ENCODE results near the gene ERBB4. TPM values are rescaled to one million over a fixed set of nuclear protein-coding genes. Genes with fewer than 3 reads are reported as not detected.
"Not testable (repeated sequence)": the region's sequence is repeated elsewhere in the genome, so short reads cannot be mapped to it uniquely, and the experiment has no call there.

ERBB4 gene
- polyA plus RNA-seq, 4 donors: 2.2 to 63.3 (median 45.5) TPM

- DNase-seq (ENCODE audit: low read depth in 4 of 4, low spot score in 3 of 4): no peak
Observed at GRCh38 chr2:211762479-211762878, 776.1 kb downstream of the ERBB4 start.

- DNase-seq (ENCODE audit: low read depth in 4 of 4, low spot score in 3 of 4): no peak
Observed at GRCh38 chr2:211760103-211760502, 778.5 kb downstream of the ERBB4 start.

GRCh38 chr2:211756266-211756665 is 782.3 kb downstream of the ERBB4 start:
- no peak for DNase-seq (ENCODE audit: low read depth in 4 of 4, low spot score in 3 of 4)

GRCh38 chr2:211755187-211755586 is 783.4 kb downstream of the ERBB4 start:
- no peak for DNase-seq (ENCODE audit: low read depth in 4 of 4, low spot score in 3 of 4)

- DNase-seq (ENCODE audit: low read depth in 4 of 4, low spot score in 3 of 4): no peak
Observed at GRCh38 chr2:211751848-211752247, 786.8 kb downstream of the ERBB4 start.

- no peak for DNase-seq (ENCODE audit: low read depth in 4 of 4, low spot score in 3 of 4)
Observed at GRCh38 chr2:211748339-211748738, 790.3 kb downstream of the ERBB4 start.

- DNase-seq (ENCODE audit: low read depth in 4 of 4, low spot score in 3 of 4): peak in 3 of 4 donors; percentile 24 to 37 (median 24)
Observed at GRCh38 chr2:211745295-211746097, 793.1 kb downstream of the ERBB4 start.

- DNase-seq (ENCODE audit: low read depth in 4 of 4, low spot score in 3 of 4): no peak
Observed at GRCh38 chr2:211744379-211744778, 794.2 kb downstream of the ERBB4 start.

GRCh38 chr2:211741966-211742365 is 796.6 kb downstream of the ERBB4 start:
- no peak for DNase-seq (ENCODE audit: low read depth in 4 of 4, low spot score in 3 of 4)

GRCh38 chr2:211737282-211737681 is 801.3 kb downstream of the ERBB4 start:
- DNase-seq (ENCODE audit: low read depth in 4 of 4, low spot score in 3 of 4): no peak

- DNase-seq (ENCODE audit: low read depth in 4 of 4, low spot score in 3 of 4): no peak
Observed at GRCh38 chr2:211730215-211730614, 808.4 kb downstream of the ERBB4 start.

GRCh38 chr2:211729433-211729832 is 809.2 kb downstream of the ERBB4 start:
- no peak for DNase-seq (ENCODE audit: low read depth in 4 of 4, low spot score in 3 of 4)

- DNase-seq (ENCODE audit: low read depth in 4 of 4, low spot score in 3 of 4): no peak
Observed at GRCh38 chr2:211724933-211725332, 813.7 kb downstream of the ERBB4 start.

GRCh38 chr2:211723398-211723797 is 815.2 kb downstream of the ERBB4 start:
- no peak for DNase-seq (ENCODE audit: low read depth in 4 of 4, low spot score in 3 of 4)

GRCh38 chr2:211722928-211723327 is 815.7 kb downstream of the ERBB4 start:
- no peak for DNase-seq (ENCODE audit: low read depth in 4 of 4, low spot score in 3 of 4)

- DNase-seq (ENCODE audit: low read depth in 4 of 4, low spot score in 3 of 4): not testable (repeated sequence)
Observed at GRCh38 chr2:211721874-211722273, 816.7 kb downstream of the ERBB4 start.

- DNase-seq (ENCODE audit: low read depth in 4 of 4, low spot score in 3 of 4): no peak
Observed at GRCh38 chr2:211709389-211709788, 829.2 kb downstream of the ERBB4 start.

GRCh38 chr2:211692689-211693088 is 845.9 kb downstream of the ERBB4 start:
- DNase-seq (ENCODE audit: low read depth in 4 of 4, low spot score in 3 of 4): no peak

- DNase-seq (ENCODE audit: low read depth in 4 of 4, low spot score in 3 of 4): no peak
Observed at GRCh38 chr2:211690736-211691135, 847.9 kb downstream of the ERBB4 start.

GRCh38 chr2:211688196-211688595 is 850.4 kb downstream of the ERBB4 start:
- DNase-seq (ENCODE audit: low read depth in 4 of 4, low spot score in 3 of 4): no peak

GRCh38 chr2:211674715-211675114 is 863.9 kb downstream of the ERBB4 start:
- no peak for DNase-seq (ENCODE audit: low read depth in 4 of 4, low spot score in 3 of 4)

- no peak for DNase-seq (ENCODE audit: low read depth in 4 of 4, low spot score in 3 of 4)
Observed at GRCh38 chr2:211673133-211673905, 865.3 kb downstream of the ERBB4 start.

Data from left renal pelvis (tissue), 4 donors.